ENCODE measurements around the gene CNPY4. TPM values are rescaled to one million over a fixed set of nuclear protein-coding genes. Genes with fewer than 3 reads are reported as not detected.
"Not testable (repeated sequence)": the region's sequence is repeated elsewhere in the genome, so short reads cannot be mapped to it uniquely, and the experiment has no call there.

The CNPY4 gene
- total RNA-seq, 1 donor from 2014 or later = 27.7 TPM

GRCh38 chr7:100127866-100128636 is 8.6 kb downstream of the CNPY4 start:
- TF ChIP-seq CTCF (conservative IDR thresholded peaks at IDR 0.05) = no peak
- Mint-ChIP-seq H3K36me3 (ENCODE audit: low read depth) (no peaks in the 10 kb centered on the region), H3K4me3 (peak overlapping the region; percentile 88), H3K27ac (ENCODE audit: unreplicated experiment) (no peak overlapping the region), H3K4me1 (peaks cover 29% of the 10 kb centered on the region), H3K27me3 (ENCODE audit: low read depth) (peaks cover 13% of the 10 kb centered on the region), H3K9me3 (no peaks in the 10 kb centered on the region)
- peak; percentile 26 for DNase-seq (ENCODE audit: low read depth, low spot score)

GRCh38 chr7:100128637-100128963 is 9.2 kb downstream of the CNPY4 start:
- Mint-ChIP-seq H3K4me1 (peaks cover 29% of the 10 kb centered on the region), H3K9me3 (no peaks in the 10 kb centered on the region), H3K27me3 (ENCODE audit: low read depth) (peaks cover 13% of the 10 kb centered on the region), H3K27ac (ENCODE audit: unreplicated experiment) (no peak overlapping the region), H3K36me3 (ENCODE audit: low read depth) (no peaks in the 10 kb centered on the region), H3K4me3 (peak overlapping the region; percentile 88)
- DNase-seq (ENCODE audit: low read depth, low spot score) = no peak
- no peak for TF ChIP-seq CTCF (conservative IDR thresholded peaks at IDR 0.05)

- H3K4me1 Mint-ChIP-seq = peaks cover 24% of the 10 kb centered on the region
- not testable (repeated sequence) for DNase-seq (ENCODE audit: low read depth, low spot score); H3K27ac Mint-ChIP-seq (ENCODE audit: unreplicated experiment); H3K9me3 Mint-ChIP-seq; H3K4me3 Mint-ChIP-seq; H3K36me3 Mint-ChIP-seq (ENCODE audit: low read depth)
- H3K27me3 Mint-ChIP-seq (ENCODE audit: low read depth) = peaks cover 13% of the 10 kb centered on the region
Measured at GRCh38 chr7:100130220-100130607, 10.8 kb downstream of the CNPY4 start.

- peaks cover 24% of the 10 kb centered on the region for H3K4me1 Mint-ChIP-seq
- no peak overlapping the region for H3K27ac Mint-ChIP-seq (ENCODE audit: unreplicated experiment)
- H3K9me3 Mint-ChIP-seq = no peaks in the 10 kb centered on the region
- TF ChIP-seq CTCF (conservative IDR thresholded peaks at IDR 0.05) = peak; percentile 93
- H3K36me3 Mint-ChIP-seq (ENCODE audit: low read depth) = no peaks in the 10 kb centered on the region
- DNase-seq (ENCODE audit: low read depth, low spot score) = peak; percentile 96
- peak overlapping the region; percentile 34 for H3K4me3 Mint-ChIP-seq
- H3K27me3 Mint-ChIP-seq (ENCODE audit: low read depth) = peaks cover 13% of the 10 kb centered on the region
Measured at GRCh38 chr7:100130608-100131453, 11.4 kb downstream of the CNPY4 start.

GRCh38 chr7:100132126-100132525 is 12.7 kb downstream of the CNPY4 start:
- Mint-ChIP-seq H3K27ac (ENCODE audit: unreplicated experiment) (no peak overlapping the region), H3K27me3 (ENCODE audit: low read depth) (peaks cover 9% of the 10 kb centered on the region), H3K36me3 (ENCODE audit: low read depth) (no peaks in the 10 kb centered on the region), H3K4me1 (peaks cover 14% of the 10 kb centered on the region), H3K4me3 (peak overlapping the region; percentile 66), H3K9me3 (no peaks in the 10 kb centered on the region)
- DNase-seq (ENCODE audit: low read depth, low spot score) = no peak
- no peak for TF ChIP-seq CTCF (conservative IDR thresholded peaks at IDR 0.05)

GRCh38 chr7:100132697-100133151 is 13.3 kb downstream of the CNPY4 start:
- Mint-ChIP-seq H3K27me3 (ENCODE audit: low read depth) (peaks cover 9% of the 10 kb centered on the region), H3K4me3 (peak overlapping the region; percentile 66), H3K27ac (ENCODE audit: unreplicated experiment) (peak overlapping the region; percentile 1), H3K36me3 (ENCODE audit: low read depth) (no peaks in the 10 kb centered on the region), H3K4me1 (peaks cover 14% of the 10 kb centered on the region), H3K9me3 (no peaks in the 10 kb centered on the region)
- peak; percentile 63 for DNase-seq (ENCODE audit: low read depth, low spot score)
- TF ChIP-seq CTCF (conservative IDR thresholded peaks at IDR 0.05) = peak; percentile 91
